ENCODE results near the gene C10orf90.

GRCh38 chr10:126491476-126491875 lies 179.0 kb downstream of the C10orf90 start:
- TF ChIP-seq CTCF (IDR thresholded peaks at IDR 0.05; ENCODE audit: extremely low read depth in 1 of 2, insufficient read depth in 1 of 2, low read depth in 1 of 2, low read length in 2 of 2) (no peak), POLR2AphosphoS5 (IDR thresholded peaks at IDR 0.05; ENCODE audit: insufficient read depth, low read depth, low read length) (no peak), POLR2A (IDR thresholded peaks at IDR 0.05; ENCODE audit: low read depth, low read length) (no peak), EZH2 (IDR thresholded peaks at IDR 0.05; ENCODE audit: borderline replicate concordance, low read depth, low read length, severe bottlenecking) (no peak), JUN (IDR thresholded peaks at IDR 0.05; ENCODE audit: borderline replicate concordance, insufficient read depth, insufficient read length, low read depth) (no peak)
